ENCODE data around the gene JARID2. TPM values are rescaled to one million over a fixed set of nuclear protein-coding genes. Genes with fewer than 3 reads are reported as not detected.

Gene JARID2
- total and polyA plus RNA-seq, 11 donors: 3.5 to 12.2 (median 7.5) TPM

DNA sequence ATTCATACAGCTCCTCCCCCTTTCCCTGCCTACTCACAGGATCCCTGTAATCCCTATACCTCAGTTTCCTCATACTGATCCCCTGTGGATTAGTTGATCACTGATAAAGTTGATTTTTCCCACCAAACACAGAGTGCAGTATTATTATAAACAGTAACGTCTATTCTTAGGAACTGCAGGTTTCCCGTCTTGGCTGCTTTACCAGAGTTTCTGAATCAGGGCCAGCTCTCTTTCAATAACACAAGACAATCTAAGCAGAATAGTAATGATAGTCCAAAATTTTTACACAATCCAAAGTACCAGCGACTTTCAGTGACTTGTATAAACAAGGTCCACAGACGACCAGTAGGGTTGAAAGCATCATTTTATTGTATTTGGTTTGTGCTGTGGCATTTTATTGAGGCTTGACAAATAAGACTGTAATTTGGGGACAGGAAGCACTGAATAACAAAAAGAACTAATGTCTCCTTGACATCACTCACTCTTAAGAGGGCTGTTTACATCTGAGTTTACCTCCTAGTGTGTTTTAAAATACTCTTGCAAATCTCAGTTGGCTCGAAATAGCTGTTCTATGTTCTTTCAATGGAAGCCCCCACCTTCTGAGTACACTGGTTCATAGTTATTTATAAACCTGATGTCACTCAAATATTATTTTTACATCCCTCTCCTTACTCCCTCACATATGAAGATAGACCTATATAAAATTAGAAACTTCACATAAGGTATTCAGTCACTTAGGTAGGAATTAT, 6.1 kb upstream of the JARID2 start:
- peak overlapping the region in 8 of 12 donors; percentile 20 to 78 (median 62) for H3K27ac ChIP-seq
- no peaks in the 10 kb centered on the region for H3K36me3 ChIP-seq
- no peak for TF ChIP-seq POLR2A (IDR thresholded peaks at IDR 0.05)
- TF ChIP-seq, protein P1, sequence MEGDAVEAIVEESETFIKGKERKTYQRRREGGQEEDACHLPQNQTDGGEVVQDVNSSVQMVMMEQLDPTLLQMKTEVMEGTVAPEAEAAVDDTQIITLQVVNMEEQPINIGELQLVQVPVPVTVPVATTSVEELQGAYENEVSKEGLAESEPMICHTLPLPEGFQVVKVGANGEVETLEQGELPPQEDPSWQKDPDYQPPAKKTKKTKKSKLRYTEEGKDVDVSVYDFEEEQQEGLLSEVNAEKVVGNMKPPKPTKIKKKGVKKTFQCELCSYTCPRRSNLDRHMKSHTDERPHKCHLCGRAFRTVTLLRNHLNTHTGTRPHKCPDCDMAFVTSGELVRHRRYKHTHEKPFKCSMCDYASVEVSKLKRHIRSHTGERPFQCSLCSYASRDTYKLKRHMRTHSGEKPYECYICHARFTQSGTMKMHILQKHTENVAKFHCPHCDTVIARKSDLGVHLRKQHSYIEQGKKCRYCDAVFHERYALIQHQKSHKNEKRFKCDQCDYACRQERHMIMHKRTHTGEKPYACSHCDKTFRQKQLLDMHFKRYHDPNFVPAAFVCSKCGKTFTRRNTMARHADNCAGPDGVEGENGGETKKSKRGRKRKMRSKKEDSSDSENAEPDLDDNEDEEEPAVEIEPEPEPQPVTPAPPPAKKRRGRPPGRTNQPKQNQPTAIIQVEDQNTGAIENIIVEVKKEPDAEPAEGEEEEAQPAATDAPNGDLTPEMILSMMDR (IDR thresholded peaks at IDR 0.05): no peak
- peak in 1 of 5 donors; percentile 44 for DNase-seq
- ATAC-seq: peak; percentile 43 to 81 (median 64)
- 5 to 11% (median 9%) methylated on average over 5 of the region's 5 CpGs for WGBS, 4 donors
- no peaks in the 10 kb centered on the region for H3K9me3 ChIP-seq
- peaks cover 6 to 39% (median 17%) of the 10 kb centered on the region in 12 donors for H3K4me1 ChIP-seq
- no peaks in the 10 kb centered on the region for H3K27me3 ChIP-seq
- no peak overlapping the region for H3K4me3 ChIP-seq
- intact Hi-C loops (cut with DNase I): loop anchor here in 9 of 10 donors (5.0 to 10.0 kb wide), 13 partner anchors 155 to 1027 kb away; no protein-coding TSS in a partner anchor

DNA sequence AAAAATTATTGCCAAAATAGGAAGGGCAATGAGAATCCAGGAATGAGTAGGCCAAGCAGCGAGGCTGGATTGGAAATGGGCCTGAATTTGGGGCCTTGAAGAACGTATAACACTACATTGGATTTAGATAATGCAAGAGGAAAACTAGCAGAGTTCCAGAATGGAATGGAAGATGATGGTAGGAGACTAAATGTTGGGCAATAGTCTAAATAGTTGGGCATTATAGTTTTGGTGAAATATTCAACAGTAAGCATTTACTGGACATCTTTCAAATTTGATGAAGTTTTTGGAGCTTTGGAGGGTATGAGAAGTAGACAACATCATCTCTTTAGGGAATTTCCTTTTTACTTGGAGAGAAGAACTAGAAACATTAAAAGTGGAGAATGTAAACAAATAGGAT, 3.4 kb upstream of the JARID2 start:
- ATAC-seq (no peak), DNase-seq (no peak)
- H3K27me3 ChIP-seq: no peaks in the 10 kb centered on the region
- no peaks in the 10 kb centered on the region for H3K9me3 ChIP-seq
- TF ChIP-seq, protein P1 (IDR thresholded peaks at IDR 0.05): no peak
- no peak for TF ChIP-seq POLR2A (IDR thresholded peaks at IDR 0.05)
- WGBS, 4 donors: 86 to 94% (median 89%) methylated on average over 2 of the region's 2 CpGs
- no peaks in the 10 kb centered on the region for H3K36me3 ChIP-seq
- peaks cover 6 to 39% (median 17%) of the 10 kb centered on the region in 12 donors for H3K4me1 ChIP-seq
- H3K4me3 ChIP-seq: no peak overlapping the region
- intact Hi-C loops (cut with DNase I): loop anchor here in 9 of 10 donors (5.0 to 10.0 kb wide), 13 partner anchors 152 to 1030 kb away; no protein-coding TSS in a partner anchor
- no peak overlapping the region for H3K27ac ChIP-seq

DNA sequence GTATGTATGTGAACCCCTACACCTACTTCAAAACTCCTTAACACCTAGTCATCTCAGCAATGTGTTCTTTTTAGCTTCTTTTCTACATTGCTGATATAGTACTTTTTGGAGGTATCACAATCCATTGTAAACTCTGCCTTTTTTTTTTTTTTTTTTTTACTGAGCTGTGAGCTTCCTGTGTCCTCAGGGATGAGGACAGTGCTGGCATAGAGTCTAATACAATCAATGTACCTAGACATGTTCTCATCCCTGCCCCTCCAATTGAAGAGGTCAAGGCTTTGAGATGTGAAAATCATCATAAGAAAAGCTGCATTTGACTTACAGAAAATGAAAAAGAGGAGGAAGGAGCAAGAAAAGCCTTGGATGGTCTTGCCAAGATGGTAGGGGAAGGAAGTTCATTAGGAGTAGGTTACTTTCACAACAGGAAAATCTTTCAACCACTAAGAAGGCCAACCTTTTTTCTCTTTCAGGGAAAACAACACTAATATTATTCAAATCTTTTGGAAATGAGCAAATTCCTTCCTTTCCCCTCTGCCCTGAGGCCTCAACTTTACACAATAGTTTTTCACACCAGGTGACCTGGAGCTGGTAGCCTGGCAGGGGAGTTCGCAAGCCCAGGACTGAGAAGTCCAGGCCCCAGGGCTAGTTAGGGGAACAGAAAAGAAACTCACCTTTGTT, 2.8 kb upstream of the JARID2 start:
- H3K4me3 ChIP-seq: no peak overlapping the region
- intact Hi-C loops (cut with DNase I): loop anchor here in 9 of 10 donors (5.0 to 10.0 kb wide), 13 partner anchors 152 to 1031 kb away; no protein-coding TSS in a partner anchor
- DNase-seq (no peak), ATAC-seq (no peak)
- no peak for TF ChIP-seq POLR2A (IDR thresholded peaks at IDR 0.05)
- TF ChIP-seq, protein P1 (IDR thresholded peaks at IDR 0.05): no peak
- H3K9me3 ChIP-seq: no peaks in the 10 kb centered on the region
- WGBS, 4 donors: 76 to 88% (median 84%) methylated on average over 1 of the region's 1 CpG
- H3K36me3 ChIP-seq: no peaks in the 10 kb centered on the region
- no peaks in the 10 kb centered on the region for H3K27me3 ChIP-seq
- H3K27ac ChIP-seq: peak overlapping the region in 3 of 12 donors; percentile 9 to 51 (median 29)
- peaks cover 6 to 39% (median 17%) of the 10 kb centered on the region in 12 donors for H3K4me1 ChIP-seq

All from heart left ventricle (tissue), 16 donors.